H9 (cell line): ENCODE data around the gene MINDY4. TPM values are rescaled to one million over a fixed set of nuclear protein-coding genes. Genes with fewer than 3 reads are reported as not detected.

ENCODE experiments used
- DNase-seq: peaks from one replicate; pipeline ENCODE4 v3.0.0-alpha.2; 2017
- H2AFZ ChIP-seq: one replicate; pipeline ENCODE4 v1.6.1; 2013; ENCODE audit warnings: mild to moderate bottlenecking, low read length, control low read depth, moderate library complexity
- H2AK5ac ChIP-seq: 2 replicates; pipeline ENCODE4 v1.6.1; 2013; ENCODE audit warnings: low read length, control low read depth, mixed read lengths; ENCODE audit not compliant: insufficient read length
- H2BK120ac ChIP-seq: one replicate; pipeline ENCODE4 v1.6.1; 2013; ENCODE audit warnings: low read depth, mild to moderate bottlenecking, low read length, control low read depth, inconsistent platforms; ENCODE audit not compliant: poor library complexity, severe bottlenecking
- H2BK12ac ChIP-seq: 2 replicates; pipeline ENCODE4 v1.6.1; 2013; ENCODE audit warnings: low read length, control low read depth, mixed read lengths, low read depth; ENCODE audit not compliant: insufficient read length
- H2BK15ac ChIP-seq: 2 replicates; pipeline ENCODE4 v1.6.1; 2013; ENCODE audit warnings: low read depth, low read length, control low read depth
- H2BK20ac ChIP-seq: one replicate; pipeline ENCODE4 v1.6.1; 2013; ENCODE audit warnings: low read depth, mild to moderate bottlenecking, low read length, control low read depth, inconsistent platforms; ENCODE audit not compliant: poor library complexity, severe bottlenecking
- H2BK5ac ChIP-seq: 2 replicates; pipeline ENCODE4 v1.6.1; 2013; ENCODE audit warnings: low read length, control low read depth, mixed read lengths; ENCODE audit not compliant: insufficient read length
- H3K14ac ChIP-seq: 2 replicates; pipeline ENCODE4 v1.6.1; 2013; ENCODE audit warnings: low read length, control low read depth; ENCODE audit not compliant: insufficient read depth
- H3K18ac ChIP-seq: 2 replicates; pipeline ENCODE4 v1.6.1; 2013; ENCODE audit warnings: low read depth, mild to moderate bottlenecking, mixed read lengths, low read length, control low read depth; ENCODE audit not compliant: insufficient read length
- H3K23ac ChIP-seq: 2 replicates; pipeline ENCODE4 v1.6.1; 2013; ENCODE audit warnings: low read length, control low read depth, mixed read lengths, low read depth; ENCODE audit not compliant: insufficient read length
- H3K23me2 ChIP-seq: 2 replicates; pipeline ENCODE4 v1.6.1; 2013; ENCODE audit warnings: low read depth, mild to moderate bottlenecking, mixed read lengths, low read length, control low read depth; ENCODE audit not compliant: insufficient read length, poor library complexity, severe bottlenecking
- H3K27ac ChIP-seq: 2 replicates; pipeline ENCODE4 v1.5.1; 2013; ENCODE audit warnings: low read length, control low read depth, mixed read lengths, low read depth; ENCODE audit not compliant: insufficient read length
- H3K27me3 ChIP-seq: 2 replicates; pipeline ENCODE4 v1.6.1; 2013; ENCODE audit warnings: low read length, control low read depth, inconsistent platforms; ENCODE audit not compliant: insufficient read depth
- H3K4ac ChIP-seq: 2 replicates; pipeline ENCODE4 v1.6.1; 2013; ENCODE audit warnings: low read depth, mild to moderate bottlenecking, control low read depth, inconsistent platforms, low read length, moderate library complexity
- H3K4me1 ChIP-seq: 2 replicates; pipeline ENCODE4 v1.6.1; 2013; ENCODE audit warnings: low read length, control low read depth, inconsistent platforms; ENCODE audit not compliant: insufficient read depth
- H3K4me2 ChIP-seq: 2 replicates; pipeline ENCODE4 v1.6.1; 2013; ENCODE audit warnings: low read length, control low read depth, mixed read lengths; ENCODE audit not compliant: insufficient read length, insufficient read depth
- H3K56ac ChIP-seq: 2 replicates; pipeline ENCODE4 v1.6.1; 2013; ENCODE audit warnings: low read depth, mild to moderate bottlenecking, mixed read lengths, low read length, control low read depth; ENCODE audit not compliant: insufficient read length
- H3K79me1 ChIP-seq: 2 replicates; pipeline ENCODE4 v1.6.1; 2013; ENCODE audit warnings: low read depth, mild to moderate bottlenecking, moderate library complexity, low read length, control low read depth, inconsistent platforms; ENCODE audit not compliant: insufficient read depth, poor library complexity, severe bottlenecking
- H3K79me2 ChIP-seq: 2 replicates; pipeline ENCODE4 v1.6.1; 2013; ENCODE audit warnings: low read length, control low read depth, inconsistent platforms; ENCODE audit not compliant: insufficient read depth
- H3K9ac ChIP-seq: 2 replicates; pipeline ENCODE4 v1.6.1; 2013; ENCODE audit warnings: low read length, control low read depth, mixed read lengths; ENCODE audit not compliant: insufficient read length; ENCODE audit errors: extremely low read depth
- H3K9me3 ChIP-seq: one replicate; pipeline ENCODE4 v1.6.1; 2013; ENCODE audit warnings: low read depth, low read length, inconsistent platforms; ENCODE audit not compliant: control insufficient read depth
- H3T11ph ChIP-seq: one replicate; pipeline ENCODE4 v1.6.1; 2013; ENCODE audit warnings: mild to moderate bottlenecking, low read length, control low read depth, inconsistent platforms
- H4K20me1 ChIP-seq: one replicate; pipeline ENCODE4 v1.6.1; 2013; ENCODE audit not compliant: control insufficient read depth, insufficient read length, insufficient read depth
- H4K5ac ChIP-seq: 2 replicates; pipeline ENCODE4 v1.6.1; 2013; ENCODE audit warnings: low read depth, mild to moderate bottlenecking, mixed read lengths, low read length, control low read depth; ENCODE audit not compliant: insufficient read length
- H4K8ac ChIP-seq: replicated peaks from 2 replicates; pipeline ENCODE4 v1.6.1; 2013; ENCODE audit warnings: low read length, control low read depth, mixed read lengths, low read depth; ENCODE audit not compliant: insufficient read length
- H4K91ac ChIP-seq: 2 replicates; pipeline ENCODE4 v1.6.1; 2013; ENCODE audit warnings: low read depth, mild to moderate bottlenecking, moderate library complexity, mixed read lengths, low read length, control low read depth; ENCODE audit not compliant: insufficient read length
- H3K27ac Mint-ChIP-seq, 3 experiments: 2 replicates in 2 of 3; 3 replicates in 1 of 3; pipeline ENCODE4 v1.8.0; 2020 to 2021; ENCODE audit warnings: mixed read lengths in 3 of 3, mild to moderate bottlenecking in 1 of 3, moderate library complexity in 1 of 3
- H3K27me3 Mint-ChIP-seq: 2 replicates; pipeline ENCODE4 v1.8.0; 2021; ENCODE audit warnings: low read depth, mild to moderate bottlenecking, moderate library complexity, mixed read lengths
- H3K36me3 Mint-ChIP-seq, 3 experiments: 2 replicates in 2 of 3; 3 replicates in 1 of 3; pipeline ENCODE4 v1.8.0; 2020 to 2021; ENCODE audit warnings: low read depth in 3 of 3, mixed read lengths in 3 of 3; ENCODE audit not compliant: insufficient read depth in 1 of 3
- H3K4me1 Mint-ChIP-seq, 2 experiments: 2 replicates each; pipeline ENCODE4 v1.8.0; 2020; ENCODE audit warnings: mixed read lengths in 2 of 2
- H3K4me3 Mint-ChIP-seq, 2 experiments: 2 replicates in 1 of 2; 3 replicates in 1 of 2; pipeline ENCODE4 v1.8.0; 2020 to 2021; ENCODE audit warnings: mild to moderate bottlenecking in 2 of 2, mixed read lengths in 2 of 2, moderate library complexity in 1 of 2
- H3K9me3 Mint-ChIP-seq, 2 experiments: 2 replicates in 1 of 2; 3 replicates in 1 of 2; pipeline ENCODE4 v1.8.0; 2020; ENCODE audit warnings: mild to moderate bottlenecking in 2 of 2, mixed read lengths in 2 of 2, moderate library complexity in 1 of 2
- CTCF ChIP-seq: fragments of 200-600 bp; sonication (generic); conservative IDR thresholded peaks from 3 replicates; pipeline ENCODE4 v1.8.0; 2021; ENCODE audit warnings: antibody characterized with exemption, mild to moderate bottlenecking
- WGBS: extraction: QIAGEN DNeasy Blood & Tissue Kit; methylation state at CpG from one replicate; pipeline ENCODE4 v1.1.7; 2013; ENCODE audit warnings: missing lambda C conversion rate, low lambda C conversion rate, mixed read lengths; ENCODE audit not compliant: insufficient read length; ENCODE audit errors: extremely low coverage; 5-methylcytosine and 5-hydroxymethylcytosine counted together
- total RNA-seq: library from RNA; stranded (reverse); gene quantifications from 2 replicates; pipeline ENCODE4 v1.2.1, GENCODE V29; 2021

The MINDY4 gene
- total RNA-seq, 1 experiment from 2014 or later: 3.1 TPM

- Mint-ChIP-seq H3K27me3 (no peaks in the 10 kb centered on the region; the same call in 1 of the 2 replicates), H3K4me3 (no peak overlapping the region), H3K9me3 (no peaks in the 10 kb centered on the region), H3K27ac (peak overlapping the region in 2 of 3 experiments; percentile 40 to 82; a peak in 1 of 7 replicates), H3K36me3 (no peaks in the 10 kb centered on the region; a peak in 1 of 7 replicates), H3K4me1 (peaks cover 14 to 22% of the 10 kb centered on the region in 2 experiments)
- H3K23ac ChIP-seq: no peak overlapping the region
- H4K8ac ChIP-seq: no peak overlapping the region
- no peak overlapping the region for H3K14ac ChIP-seq
- TF ChIP-seq CTCF: no peak
- no peaks in the 10 kb centered on the region for H3K4me1 ChIP-seq
- H3K4me2 ChIP-seq: no peak overlapping the region
- H4K20me1 ChIP-seq: no peaks in the 10 kb centered on the region
- no peak overlapping the region for H2BK15ac ChIP-seq
- no peak overlapping the region for H3T11ph ChIP-seq
- H3K9me3 ChIP-seq: no peaks in the 10 kb centered on the region
- H3K56ac ChIP-seq: no peak overlapping the region
- H3K23me2 ChIP-seq: no peaks in the 10 kb centered on the region
- H3K9ac ChIP-seq: no peak overlapping the region
- no peak overlapping the region for H2BK12ac ChIP-seq
- H4K91ac ChIP-seq: no peak overlapping the region
- H2AFZ ChIP-seq: no peak overlapping the region
- DNase-seq: no peak
- H3K27ac ChIP-seq: no peak overlapping the region
- H2AK5ac ChIP-seq: no peak overlapping the region
- no peaks in the 10 kb centered on the region for H3K79me1 ChIP-seq
- H2BK5ac ChIP-seq: no peak overlapping the region
- H2BK20ac ChIP-seq: no peak overlapping the region
- no peaks in the 10 kb centered on the region for H3K79me2 ChIP-seq
- no CpG with 5 or more reads among the region's 4 CpGs for WGBS
- no peak overlapping the region for H4K5ac ChIP-seq
- H3K4ac ChIP-seq: no peak overlapping the region
- H2BK120ac ChIP-seq: no peak overlapping the region
- no peak overlapping the region for H3K18ac ChIP-seq
- H3K27me3 ChIP-seq: 0 out of 2 replicates have a peak, but pooled peaks cover 3% of the 10 kb centered on the region
These were observed 81.1 kb downstream of the MINDY4 start for GRCh38 chr7:30852308-30852684.
